ENCODE measurements around the gene CUL3.

The CUL3 gene

GRCh38 chr2:224466304-224466895, 118.8 kb downstream of the CUL3 start:
- DNase-seq = no peak

- no peak for DNase-seq
Measured at GRCh38 chr2:224461391-224461790, 123.8 kb downstream of the CUL3 start.

- DNase-seq = no peak
Measured at GRCh38 chr2:224457408-224458096, 127.6 kb downstream of the CUL3 start.

DNA sequence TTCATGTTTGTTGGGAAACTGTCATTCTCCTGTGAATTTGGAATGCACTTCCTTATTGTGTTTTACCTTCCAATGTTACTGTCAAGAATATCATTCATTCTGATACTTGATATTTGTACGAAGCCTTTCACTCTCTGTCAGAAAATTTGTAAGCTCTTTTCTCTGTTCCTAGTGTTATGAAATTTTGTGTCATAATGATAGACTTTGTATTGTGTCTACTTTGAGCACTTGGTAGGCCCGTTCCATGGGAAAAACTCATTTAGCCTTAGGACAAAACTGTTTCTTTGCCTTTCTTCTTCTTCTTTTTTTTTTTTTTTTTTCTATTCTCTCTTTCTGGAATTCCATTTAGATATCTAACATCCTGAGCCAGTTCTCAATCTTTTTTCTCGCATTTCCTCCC, 131.3 kb downstream of the CUL3 start:
- no peak for DNase-seq

GRCh38 chr2:224449212-224450147, 135.7 kb downstream of the CUL3 start:
- DNase-seq = no peak

DNA sequence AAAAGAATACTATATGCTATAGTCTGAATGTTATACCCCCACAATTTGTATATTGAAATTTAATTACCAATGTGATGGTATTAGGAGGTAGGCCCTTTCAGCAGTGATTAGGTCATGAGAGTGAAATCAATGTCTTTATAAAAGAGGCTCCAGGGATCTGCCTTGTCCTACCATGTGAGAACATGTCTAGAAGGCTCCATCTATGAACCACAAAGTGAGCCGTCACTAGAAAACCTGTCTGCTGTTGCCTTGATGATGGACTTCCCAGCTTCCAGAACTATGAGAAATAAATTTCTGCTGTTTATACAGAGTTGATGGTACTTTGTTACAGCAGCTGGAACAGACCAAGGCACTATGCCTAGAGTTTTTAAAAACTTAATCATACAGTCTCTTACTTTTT, 136.9 kb downstream of the CUL3 start:
- DNase-seq = no peak

DNA sequence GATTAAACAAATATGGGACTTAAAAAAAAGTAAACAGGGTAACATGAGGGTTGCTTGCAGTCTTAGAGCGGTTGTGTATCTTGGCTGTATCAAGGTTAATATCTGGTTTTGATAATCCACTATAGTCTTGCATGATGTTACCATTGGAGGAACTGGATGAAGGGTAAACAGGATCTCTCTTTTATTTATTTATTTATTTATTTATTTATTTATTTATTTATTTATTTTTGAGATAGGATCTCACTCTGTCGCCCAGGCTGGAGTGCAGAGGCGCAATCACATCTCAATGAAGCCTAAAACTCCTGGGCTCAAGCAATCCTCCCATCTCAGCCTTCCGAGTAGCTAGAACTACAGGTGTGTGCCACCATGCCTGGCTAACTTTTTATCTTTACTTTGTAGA, 140.4 kb downstream of the CUL3 start:
- no peak for DNase-seq

DNA sequence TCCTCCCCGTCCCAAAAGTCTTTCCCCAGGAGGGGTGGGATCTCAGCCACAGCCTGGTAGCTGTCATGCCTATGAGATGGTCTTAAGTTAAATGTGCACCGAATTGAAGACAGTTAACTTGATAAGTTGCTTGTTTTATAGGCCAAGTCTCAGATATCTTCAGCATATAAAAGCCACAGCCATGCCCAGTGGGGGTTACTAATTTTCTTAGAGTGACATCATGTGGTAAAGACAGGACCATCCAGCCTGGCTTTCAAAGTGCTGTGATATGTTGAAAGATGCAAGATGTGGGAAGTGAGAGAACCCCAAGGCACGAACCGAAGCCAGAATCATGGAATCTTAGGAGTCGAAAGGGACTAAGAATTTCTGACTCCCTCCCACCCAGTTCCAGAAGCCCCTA, 141.1 kb downstream of the CUL3 start:
- DNase-seq = no peak

DNA sequence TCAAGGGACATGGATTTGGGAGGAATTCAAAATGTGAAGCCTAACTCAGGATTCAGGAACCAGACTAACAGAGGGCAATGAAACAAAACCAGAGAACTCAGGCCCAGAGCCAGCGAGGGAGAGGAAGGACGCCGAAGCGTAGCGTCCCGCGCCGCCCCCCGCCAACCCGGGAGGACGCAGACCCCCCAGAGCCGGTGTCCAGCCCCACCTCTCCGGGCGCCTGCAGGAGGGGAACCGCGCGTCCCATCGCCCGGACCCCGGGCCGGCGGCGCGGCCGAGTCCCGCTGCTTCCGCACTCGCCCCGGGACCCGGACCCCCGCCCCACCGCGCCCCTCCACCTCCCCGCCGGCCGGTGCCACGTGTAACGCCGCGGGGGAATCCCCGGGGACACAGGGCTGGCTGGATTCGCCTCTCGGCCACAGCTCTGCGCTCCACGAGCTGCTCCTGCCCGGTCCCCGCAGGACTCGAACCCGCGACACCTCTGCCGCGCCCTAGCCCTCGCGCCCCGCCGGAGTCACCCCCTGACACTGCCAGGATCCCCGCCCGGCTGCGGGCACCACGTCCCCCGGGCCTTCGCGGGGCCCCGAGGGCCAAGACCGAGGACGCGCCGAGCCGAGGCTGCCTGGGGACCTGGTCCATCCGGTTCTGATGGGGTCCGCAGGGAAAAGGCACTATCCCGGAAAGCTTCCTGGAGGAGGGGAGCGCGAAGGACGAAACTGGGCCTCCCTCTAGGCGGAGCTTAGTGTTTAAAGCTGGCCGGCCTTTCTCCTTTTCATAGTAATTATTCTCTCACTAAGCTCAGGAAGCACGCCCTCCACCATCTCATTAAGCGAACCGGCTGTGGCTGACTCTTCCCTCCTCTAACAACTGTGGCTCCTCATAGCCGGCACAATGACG, 142.8 kb downstream of the CUL3 start:
- no peak for DNase-seq

DNA sequence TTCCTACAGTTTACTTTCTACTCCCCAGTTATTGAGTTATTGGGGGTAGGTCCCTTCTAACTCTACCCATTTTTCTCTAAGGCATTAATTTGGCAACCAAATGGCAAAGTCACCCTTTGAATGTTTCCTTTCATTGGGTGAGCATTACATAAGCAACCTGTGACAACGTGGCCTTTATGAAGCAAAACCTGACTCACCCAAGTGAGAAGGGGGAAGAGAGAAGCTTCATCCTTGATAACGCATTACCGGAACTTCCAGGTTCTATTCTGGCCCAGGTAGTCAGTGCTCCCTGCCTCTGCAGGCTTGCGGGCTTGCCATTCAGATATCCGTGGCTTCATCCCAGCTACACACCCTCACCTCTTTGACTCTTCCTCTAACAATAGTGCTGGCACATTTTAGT, 144.2 kb downstream of the CUL3 start:
- DNase-seq = no peak

- DNase-seq = no peak
Measured at GRCh38 chr2:224438726-224439125, 146.4 kb downstream of the CUL3 start.

DNA sequence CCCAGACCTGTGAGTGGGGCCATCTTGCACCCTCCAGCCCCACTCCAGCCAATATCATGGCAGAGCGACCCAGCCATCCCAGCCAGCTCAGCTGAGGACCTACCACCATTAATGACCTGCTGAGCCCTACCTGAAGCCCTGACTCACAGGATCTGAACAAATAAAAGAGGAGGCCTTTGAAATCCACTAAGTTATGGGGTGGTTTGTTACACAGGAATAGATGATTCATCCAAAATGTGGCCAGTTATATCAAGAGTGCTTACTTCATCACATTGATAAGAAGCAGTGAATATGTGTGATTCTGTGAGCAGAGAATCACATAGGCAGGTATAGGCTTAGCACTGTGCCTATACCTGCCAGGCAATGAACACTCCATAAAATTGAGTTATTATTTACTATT, 148.5 kb downstream of the CUL3 start:
- DNase-seq = no peak

DNA sequence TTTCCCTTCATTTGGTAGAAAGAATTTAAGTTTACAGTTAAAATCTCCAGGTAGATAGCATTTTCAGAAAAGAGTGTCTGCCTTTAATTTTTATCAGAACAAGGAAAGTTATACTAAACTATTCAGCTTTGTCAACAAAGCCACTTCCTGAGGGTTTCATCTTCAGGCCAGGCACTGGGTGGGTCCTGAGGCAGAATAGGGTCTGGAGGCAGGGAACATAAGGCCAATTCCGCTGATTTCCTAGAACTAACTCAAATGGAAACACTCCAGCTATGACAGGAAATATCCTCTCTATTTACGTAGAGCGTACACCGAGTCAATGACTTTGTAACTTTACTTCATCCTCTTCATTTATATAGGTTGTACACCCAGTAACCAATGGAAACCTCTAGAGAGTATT, 150.5 kb downstream of the CUL3 start:
- DNase-seq = no peak

DNA sequence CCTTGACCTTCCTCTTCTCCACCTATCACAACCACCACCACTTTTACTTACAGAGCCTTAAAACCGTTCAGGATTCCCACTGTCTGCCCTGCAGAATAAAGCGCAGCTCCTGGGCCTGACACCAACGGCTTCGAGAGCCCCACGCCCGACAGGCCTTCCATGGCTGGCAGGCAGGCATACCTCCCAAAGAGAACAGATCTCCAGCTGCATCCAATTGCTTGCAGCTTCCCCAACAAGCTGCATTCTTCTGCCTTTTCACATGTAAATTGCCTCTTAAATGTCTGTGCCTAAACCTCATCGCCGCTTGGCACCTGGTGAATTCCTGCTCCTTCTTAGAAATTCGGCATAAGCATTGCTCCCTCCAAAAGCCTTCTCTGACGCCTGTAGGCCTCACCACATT, 151.7 kb downstream of the CUL3 start:
- DNase-seq = no peak

DNA sequence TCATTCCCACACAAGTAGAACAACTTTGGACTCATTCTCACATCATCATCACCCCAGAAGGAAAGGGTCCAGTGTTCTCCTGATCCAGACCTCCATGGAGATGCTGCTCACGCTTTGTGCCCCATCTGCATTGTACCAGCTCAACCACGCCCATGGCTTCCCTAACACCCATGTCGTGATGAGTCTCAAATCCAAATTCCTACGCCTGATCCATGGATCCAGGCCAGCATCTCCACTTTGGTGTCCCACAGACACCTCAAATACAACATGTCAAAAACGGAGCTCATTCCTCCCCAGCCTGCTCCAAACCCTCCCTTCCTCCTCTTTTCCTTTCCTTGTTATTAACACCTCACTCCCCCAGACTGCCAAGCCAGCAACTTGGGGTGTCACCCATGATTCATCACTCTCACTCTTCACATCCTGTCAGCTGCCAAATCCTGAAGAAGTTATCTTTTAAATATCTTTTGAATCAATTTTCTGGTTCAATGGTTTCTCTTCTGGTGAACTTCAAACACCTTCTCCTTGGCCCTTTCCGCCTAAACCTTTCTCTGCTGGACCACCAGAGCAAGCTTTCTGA, 153.1 kb downstream of the CUL3 start:
- no peak for DNase-seq

DNA sequence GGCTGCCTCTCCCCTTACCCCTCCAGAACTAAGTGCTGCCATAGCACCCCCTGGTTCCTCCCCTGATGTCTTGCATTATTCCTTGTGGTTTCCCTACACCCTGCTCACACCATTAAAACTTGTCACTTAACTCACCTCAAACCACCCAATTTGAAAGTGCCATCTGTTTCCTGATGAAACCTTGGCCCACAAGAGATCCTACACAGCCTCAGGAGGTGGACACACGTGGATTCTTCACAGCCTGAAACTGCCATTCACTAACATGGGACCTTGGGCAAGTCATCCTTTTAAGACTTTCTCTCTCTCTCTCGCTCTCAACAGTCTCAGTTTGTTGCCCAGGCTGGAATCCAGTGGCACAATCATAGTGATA, 155.7 kb downstream of the CUL3 start:
- no peak for DNase-seq

GRCh38 chr2:224428787-224429440, 156.2 kb downstream of the CUL3 start:
- no peak for DNase-seq

DNA sequence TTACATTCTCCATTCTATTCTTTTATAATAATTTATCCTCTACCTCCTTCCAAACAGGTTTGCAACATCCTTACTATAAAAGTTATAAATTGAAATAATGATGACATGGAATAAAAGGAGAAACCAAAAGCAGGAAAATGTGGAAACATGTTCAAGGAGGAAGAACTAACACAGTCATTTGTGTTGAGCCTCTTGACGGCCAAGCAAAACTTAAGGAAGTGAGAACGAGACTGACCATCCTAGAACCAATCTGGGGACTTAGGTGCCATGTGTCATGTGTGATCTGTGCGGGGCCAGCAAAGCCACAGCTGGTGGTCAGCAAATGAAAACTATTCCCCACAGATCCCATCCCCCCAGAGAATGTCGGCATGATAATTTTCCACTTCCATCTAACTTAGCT, 157.7 kb downstream of the CUL3 start:
- DNase-seq = no peak

DNA sequence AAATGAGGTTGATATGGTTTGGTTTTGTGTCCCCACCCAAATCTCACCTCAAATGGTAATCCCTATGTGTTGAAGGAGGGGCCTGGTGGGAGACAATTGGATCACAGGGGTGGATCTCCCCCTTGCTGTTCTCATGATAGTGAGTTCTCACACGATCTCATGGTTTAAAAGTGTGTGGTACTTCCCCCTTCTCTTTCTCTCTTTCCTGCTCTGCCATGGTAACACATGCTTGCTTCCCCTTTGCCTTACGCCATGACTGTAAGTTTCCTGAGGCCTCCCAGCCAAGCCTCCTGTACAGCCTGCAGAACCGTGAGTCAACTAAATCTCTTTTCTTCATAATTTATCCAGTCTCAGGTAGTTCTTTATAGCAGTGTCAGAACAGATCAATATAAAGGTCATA, 158.5 kb downstream of the CUL3 start:
- no peak for DNase-seq

- no peak for DNase-seq
Measured at GRCh38 chr2:224421065-224421464, 164.1 kb downstream of the CUL3 start.
